Tibial nerve (tissue), 4 donors: ENCODE results near the gene CA11. TPM values are rescaled to one million over a fixed set of nuclear protein-coding genes. Genes with fewer than 3 reads are reported as not detected.

ENCODE experiments used
- DNase-seq, 2 donors: peaks; one replicate each; pipeline ENCODE4 v3.0.0-alpha.2; 2019; ENCODE audit warnings: low spot score in 2 of 2
- H3K27ac ChIP-seq, 4 donors: fragments of 200-600 bp; sonication (generic) in 3 of 4; one replicate each; pipeline ENCODE4 v1.5.1; 2017 to 2019; ENCODE audit warnings: mild to moderate bottlenecking in 1 of 4
- H3K27me3 ChIP-seq, 2 donors: fragments of 200-600 bp; sonication (generic) in 1 of 2; one replicate each; pipeline versions ENCODE4 v1.5.1 to v1.6.0; 2017 to 2019
- H3K36me3 ChIP-seq, 3 donors: fragments of 200-600 bp; sonication (generic); one replicate each; pipeline ENCODE4 v1.5.1; 2018 to 2019
- H3K4me1 ChIP-seq, 4 donors: fragments of 200-600 bp; sonication (generic) in 3 of 4; one replicate each; pipeline ENCODE4 v1.5.1; 2017 to 2019
- H3K4me3 ChIP-seq, 4 donors: fragments of 200-600 bp; sonication (generic) in 3 of 4; one replicate each; pipeline ENCODE4 v1.5.1; 2017 to 2019; ENCODE audit warnings: mild to moderate bottlenecking in 1 of 4, moderate library complexity in 1 of 4
- H3K9me3 ChIP-seq, 4 donors: fragments of 200-600 bp; sonication (generic) in 3 of 4; one replicate each; pipeline ENCODE4 v1.5.1; 2017 to 2019
- EP300 ChIP-seq, 2 donors: sonication (generic); formaldehyde crosslinking; IDR thresholded peaks; one replicate each; pipeline ENCODE4 v1.6.1; 2017; ENCODE audit warnings: antibody characterized with exemption in 2 of 2, mild to moderate bottlenecking in 1 of 2
- POLR2A ChIP-seq, 2 donors: fragments of 450-650 bp; IDR thresholded peaks; one replicate each; pipeline ENCODE4 v1.6.1; 2017; ENCODE audit warnings: antibody characterized with exemption in 2 of 2, mild to moderate bottlenecking in 2 of 2, moderate library complexity in 2 of 2
- WGBS, 2 donors: methylation state at CpG; one replicate each; pipeline ENCODE4 v1.1.5; 2018; 5-methylcytosine and 5-hydroxymethylcytosine counted together
- total RNA-seq, 4 donors: library from RNA; depleted of rRNA; stranded (reverse); fragments of >200 nt; gene quantifications; one replicate each; pipeline ENCODE4 v1.1.0, GENCODE V29; 2016
- TF ChIP-seq, protein P1 (sequence below), 5 experiments: fragments of 200-600 bp in 3 of 5; fragments of 450-650 bp in 2 of 5; sonication (generic) in 3 of 5; IDR thresholded peaks; one replicate each; pipeline ENCODE4 v1.5.1; 2016 to 2019; ENCODE audit warnings: antibody characterized with exemption in 5 of 5, mild to moderate bottlenecking in 3 of 5, moderate library complexity in 2 of 5

Gene CA11
- total RNA-seq, 4 donors from 2014 or later = 3.1 to 5.4 (median 4.0) TPM

DNA sequence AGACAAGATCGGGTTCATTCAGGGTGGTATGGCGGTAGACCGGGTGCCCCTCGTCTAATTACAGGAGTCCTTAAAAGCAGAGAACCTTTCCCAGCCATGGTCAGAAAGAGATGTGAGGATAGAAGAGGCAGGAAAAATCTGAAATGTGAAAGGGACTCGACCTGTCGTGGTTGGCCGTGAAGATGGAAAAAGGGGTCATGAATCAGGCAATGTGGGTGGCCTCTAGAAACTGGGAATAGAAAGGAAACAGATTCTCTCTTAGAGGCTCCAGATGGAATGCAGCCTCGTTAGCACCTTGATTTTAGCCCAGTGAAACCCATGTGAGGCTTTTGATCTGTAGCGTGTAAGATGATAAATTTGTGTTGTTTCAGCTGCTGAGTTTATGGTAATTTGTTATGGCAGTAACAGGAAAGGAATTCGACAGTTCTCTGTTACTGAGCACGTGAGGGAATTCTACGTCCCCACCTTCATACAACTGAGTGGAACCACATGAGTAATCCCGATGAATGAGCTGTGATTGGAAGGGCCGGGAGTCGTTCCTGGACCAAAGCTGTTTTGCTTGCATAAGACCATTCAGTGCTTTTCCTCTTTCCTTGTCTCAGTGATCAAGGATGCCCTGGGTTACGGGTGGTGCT is 11.0 kb upstream of the CA11 start:
- H3K4me3 ChIP-seq = no peak overlapping the region
- WGBS, 2 donors = 33 to 40% methylated on average over 16 of the region's 16 CpGs

DNA sequence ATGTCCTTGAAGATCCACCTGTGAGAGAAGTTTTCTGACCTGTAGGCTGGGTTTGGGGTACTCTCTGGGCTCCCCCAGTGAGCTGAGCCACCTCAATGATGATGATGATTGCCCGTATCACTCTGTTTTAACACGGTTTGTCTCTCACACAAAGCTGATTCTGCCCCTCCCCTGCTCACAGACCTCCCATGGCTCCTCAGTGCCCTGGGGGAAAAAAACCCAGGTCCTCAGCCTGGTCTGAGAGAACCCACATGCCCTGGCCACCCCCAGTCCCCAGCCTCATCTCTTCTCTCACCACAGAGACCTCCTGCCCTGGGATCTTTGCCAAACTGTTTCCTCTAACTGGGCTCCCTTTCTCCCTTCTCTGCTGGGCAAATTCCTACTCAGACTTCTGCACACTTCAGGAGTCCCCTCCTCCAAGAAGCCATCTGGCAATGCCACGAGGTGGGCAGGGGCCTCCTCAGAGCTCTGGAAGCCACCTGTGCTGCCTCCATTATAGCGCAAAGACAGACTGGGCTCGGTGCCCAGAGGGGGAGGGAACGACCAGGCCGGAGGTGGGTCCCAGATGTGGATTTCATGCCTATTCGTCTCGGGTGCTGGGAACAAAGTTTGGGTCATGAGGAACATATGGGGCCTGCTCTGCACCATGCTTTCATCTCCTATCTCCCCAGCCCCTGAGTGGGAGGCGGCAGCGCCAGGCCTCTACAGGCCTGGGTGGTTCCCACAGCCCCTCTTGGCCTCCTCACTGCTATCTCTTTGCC is 8.5 kb upstream of the CA11 start:
- Histone ChIP-seq H3K36me3 (no peaks in the 10 kb centered on the region), H3K9me3 (no peaks in the 10 kb centered on the region), H3K4me1 (no peaks in the 10 kb centered on the region), H3K27ac (no peak overlapping the region), H3K27me3 (no peaks in the 10 kb centered on the region), H3K4me3 (no peak overlapping the region)
- DNase-seq = no peak
- WGBS, 2 donors = 40 to 46% methylated on average over 9 to 10 of the region's 11 CpGs
- TF ChIP-seq POLR2A (IDR thresholded peaks at IDR 0.05) (no peak), EP300 (IDR thresholded peaks at IDR 0.05) (no peak)
- TF ChIP-seq, protein P1, sequence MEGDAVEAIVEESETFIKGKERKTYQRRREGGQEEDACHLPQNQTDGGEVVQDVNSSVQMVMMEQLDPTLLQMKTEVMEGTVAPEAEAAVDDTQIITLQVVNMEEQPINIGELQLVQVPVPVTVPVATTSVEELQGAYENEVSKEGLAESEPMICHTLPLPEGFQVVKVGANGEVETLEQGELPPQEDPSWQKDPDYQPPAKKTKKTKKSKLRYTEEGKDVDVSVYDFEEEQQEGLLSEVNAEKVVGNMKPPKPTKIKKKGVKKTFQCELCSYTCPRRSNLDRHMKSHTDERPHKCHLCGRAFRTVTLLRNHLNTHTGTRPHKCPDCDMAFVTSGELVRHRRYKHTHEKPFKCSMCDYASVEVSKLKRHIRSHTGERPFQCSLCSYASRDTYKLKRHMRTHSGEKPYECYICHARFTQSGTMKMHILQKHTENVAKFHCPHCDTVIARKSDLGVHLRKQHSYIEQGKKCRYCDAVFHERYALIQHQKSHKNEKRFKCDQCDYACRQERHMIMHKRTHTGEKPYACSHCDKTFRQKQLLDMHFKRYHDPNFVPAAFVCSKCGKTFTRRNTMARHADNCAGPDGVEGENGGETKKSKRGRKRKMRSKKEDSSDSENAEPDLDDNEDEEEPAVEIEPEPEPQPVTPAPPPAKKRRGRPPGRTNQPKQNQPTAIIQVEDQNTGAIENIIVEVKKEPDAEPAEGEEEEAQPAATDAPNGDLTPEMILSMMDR (IDR thresholded peaks at IDR 0.05) = no peak

More for the DNA sequence above, 11.0 kb upstream of the CA11 start:
- Histone ChIP-seq H3K27me3 (no peaks in the 10 kb centered on the region), H3K4me1 (peaks cover 0 to 16% (median 2%) of the 10 kb centered on the region in 4 donors), H3K9me3 (no peaks in the 10 kb centered on the region), H3K27ac (peak overlapping the region in 2 of 4 donors; percentile 9 to 66), H3K36me3 (no peaks in the 10 kb centered on the region)
- no peak for TF ChIP-seq POLR2A (IDR thresholded peaks at IDR 0.05)
- TF ChIP-seq, protein P1 (IDR thresholded peaks at IDR 0.05) = no peak
- no peak for TF ChIP-seq EP300 (IDR thresholded peaks at IDR 0.05)
- peak; percentile 22 to 42 for DNase-seq

DNA sequence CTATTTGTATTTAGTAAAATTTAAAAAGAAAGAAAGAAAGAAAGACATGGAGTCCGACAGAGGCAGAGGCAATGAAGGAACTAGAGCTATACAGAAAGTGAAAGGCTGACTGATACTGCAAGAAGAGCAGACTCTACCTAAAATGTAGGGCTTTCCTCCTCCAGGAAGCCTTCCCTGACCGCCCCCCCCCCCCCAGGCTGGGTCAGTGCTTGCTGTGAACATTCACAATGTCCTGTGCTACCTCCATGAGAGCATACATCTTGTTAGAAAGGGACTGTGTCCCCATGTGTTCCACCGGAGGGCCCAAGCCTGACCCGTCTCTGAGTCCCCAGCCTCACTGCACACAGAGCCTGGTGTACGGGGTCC is 5.7 kb upstream of the CA11 start:
- DNase-seq = no peak
- H3K27ac ChIP-seq = no peak overlapping the region
- H3K36me3 ChIP-seq = no peaks in the 10 kb centered on the region
- H3K27me3 ChIP-seq = no peaks in the 10 kb centered on the region
- H3K9me3 ChIP-seq = no peaks in the 10 kb centered on the region
- WGBS, 2 donors = 74 to 86% methylated on average over 5 of the region's 5 CpGs
- no peak overlapping the region for H3K4me3 ChIP-seq
- peaks cover 0 to 3% (median 0%) of the 10 kb centered on the region in 4 donors for H3K4me1 ChIP-seq
- TF ChIP-seq, protein P1 (IDR thresholded peaks at IDR 0.05) = no peak
- TF ChIP-seq EP300 (IDR thresholded peaks at IDR 0.05) (no peak), POLR2A (IDR thresholded peaks at IDR 0.05) (no peak)

- Histone ChIP-seq H3K36me3 (no peaks in the 10 kb centered on the region), H3K4me1 (peaks cover 0 to 8% (median 0%) of the 10 kb centered on the region in 4 donors), H3K27me3 (no peaks in the 10 kb centered on the region), H3K27ac (no peak overlapping the region), H3K4me3 (no peak overlapping the region), H3K9me3 (no peaks in the 10 kb centered on the region)
- TF ChIP-seq, protein P1 (IDR thresholded peaks at IDR 0.05) = no peak
- TF ChIP-seq EP300 (IDR thresholded peaks at IDR 0.05) (no peak), POLR2A (IDR thresholded peaks at IDR 0.05) (no peak)
- WGBS, 2 donors = 86 to 89% methylated on average over 12 of the region's 12 CpGs
- DNase-seq = no peak
Observed at GRCh38 chr19:48650974-48651682, 5.1 kb upstream of the CA11 start.

DNA sequence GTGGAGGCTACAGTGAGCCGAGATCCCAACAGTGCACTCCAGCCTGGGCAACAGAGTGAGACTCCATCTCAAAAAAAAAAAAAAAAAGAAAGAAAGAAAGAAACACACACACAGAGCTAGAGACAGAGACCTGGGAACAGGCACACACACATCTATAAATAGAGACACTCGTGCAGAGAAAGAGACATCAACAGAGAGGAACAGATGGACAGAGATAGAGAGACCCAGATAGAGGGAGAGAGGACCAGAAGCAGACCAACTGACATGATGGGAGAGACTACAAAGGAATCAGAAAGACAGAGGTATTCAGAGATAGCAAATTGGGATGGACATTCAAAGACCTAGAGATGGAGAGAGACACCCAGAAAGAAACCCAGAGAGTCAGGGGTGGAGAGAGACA is 2.1 kb upstream of the CA11 start:
- Histone ChIP-seq H3K9me3 (no peaks in the 10 kb centered on the region), H3K27ac (no peak overlapping the region), H3K36me3 (no peaks in the 10 kb centered on the region), H3K4me3 (no peak overlapping the region), H3K4me1 (peaks cover 0 to 27% (median 10%) of the 10 kb centered on the region in 4 donors), H3K27me3 (no peaks in the 10 kb centered on the region)
- DNase-seq = no peak
- TF ChIP-seq EP300 (IDR thresholded peaks at IDR 0.05) (no peak), POLR2A (IDR thresholded peaks at IDR 0.05) (no peak)
- 68 to 75% methylated on average over 2 of the region's 2 CpGs for WGBS, 2 donors
